ENCODE measurements around the gene GAMT. TPM values are rescaled to one million over a fixed set of nuclear protein-coding genes. Genes with fewer than 3 reads are reported as not detected.

GAMT gene
- total and polyA plus RNA-seq, 2 experiments from 2014 or later, result 121 to 170 TPM

DNA sequence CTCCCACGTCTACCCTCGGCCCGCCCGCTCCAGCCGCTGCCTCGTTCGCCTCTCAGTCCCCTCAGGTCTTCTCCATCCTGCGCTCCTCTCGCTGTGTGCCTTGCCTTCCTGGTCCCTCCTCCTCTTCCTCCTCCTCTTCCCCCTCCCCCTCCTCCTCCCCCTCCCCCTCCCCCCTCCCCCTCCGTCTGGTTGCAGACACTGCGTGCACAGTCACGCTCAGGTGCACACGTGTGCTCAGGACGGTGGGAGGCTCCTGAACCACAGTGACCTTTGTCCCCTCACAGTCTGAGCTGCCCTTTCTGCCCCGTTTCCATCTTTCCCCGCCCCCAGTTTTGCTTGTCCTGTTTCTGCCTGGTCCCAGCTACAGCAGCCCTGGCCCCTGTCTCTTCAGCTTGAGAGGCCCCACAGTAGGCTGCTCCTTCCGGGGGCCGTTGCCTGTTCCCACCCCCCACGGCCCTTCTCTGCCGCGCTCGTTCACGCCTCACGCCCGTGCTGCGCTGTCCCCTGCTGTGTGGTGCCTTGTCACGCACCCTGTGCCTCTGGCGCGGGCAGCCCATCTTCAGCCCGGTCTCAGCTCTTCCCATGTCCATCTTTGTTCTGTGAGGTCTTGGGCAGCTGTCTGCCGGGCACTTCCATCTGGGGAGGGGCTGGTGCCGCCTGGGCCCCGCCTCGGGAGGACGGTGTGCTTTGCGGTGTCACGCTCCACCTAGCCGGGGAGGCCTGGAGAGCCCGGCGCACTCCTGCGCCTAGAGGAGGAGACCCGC is 23.0 kb upstream of the GAMT start:
- peaks cover 15% of the 10 kb centered on the region for H4K20me1 ChIP-seq (ENCODE audit: insufficient read depth, poor library complexity, severe bottlenecking)

DNA sequence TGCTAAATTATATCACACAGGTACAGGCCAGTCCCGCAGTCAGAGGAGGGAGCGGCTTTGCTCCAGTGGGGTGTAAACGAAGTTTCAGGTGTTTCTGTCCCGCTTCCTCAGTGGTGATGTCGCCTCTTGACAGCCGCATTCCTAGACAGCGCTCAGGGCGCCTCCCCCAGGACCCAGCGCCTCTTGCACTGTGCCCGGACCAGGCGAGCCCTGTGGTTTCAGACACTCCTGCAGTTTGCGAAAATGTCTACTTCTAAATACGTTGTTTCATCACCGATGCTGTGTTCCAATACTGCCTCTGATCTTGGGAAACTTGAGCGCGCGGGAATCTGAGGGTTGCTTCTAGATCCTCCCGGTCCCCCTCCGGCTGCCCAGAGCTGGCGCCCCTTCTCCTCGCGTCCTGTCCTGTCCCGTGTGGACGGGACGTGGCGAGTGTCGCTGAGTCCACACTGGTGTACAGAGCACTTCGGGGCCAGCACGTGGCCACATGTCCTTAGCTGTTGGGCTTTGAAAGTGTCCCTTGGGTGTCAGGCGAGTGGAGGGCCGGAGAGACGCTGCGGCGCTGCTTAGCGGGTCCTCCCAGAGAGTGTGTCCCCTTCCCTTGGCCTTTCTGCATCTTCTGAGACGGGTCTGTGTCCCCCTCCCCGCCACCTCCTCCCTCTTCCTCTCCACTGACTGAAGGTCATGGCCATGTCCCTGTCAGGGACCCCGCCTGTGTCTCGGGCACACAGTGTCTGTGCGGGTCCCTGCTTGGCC is 22.3 kb upstream of the GAMT start:
- no peaks in the 10 kb centered on the region for H3K27me3 ChIP-seq
- H3K9me3 ChIP-seq (ENCODE audit: low read depth), result no peaks in the 10 kb centered on the region
- H3K36me3 ChIP-seq (replicated peaks; ENCODE audit: insufficient read depth, low read depth), result no peaks in the 10 kb centered on the region
- no peak overlapping the region for H3K4me3 ChIP-seq
- TF ChIP-seq CTCF (IDR thresholded peaks at IDR 0.05; ENCODE audit: poor library complexity) (no peak), EZH2phosphoT487 (IDR thresholded peaks at IDR 0.05; ENCODE audit: low read depth, severe bottlenecking, unreplicated experiment) (no peak), EZH2 (IDR thresholded peaks at IDR 0.05; ENCODE audit: borderline replicate concordance) (no peak)
- WGBS (ENCODE audit: low lambda C conversion rate, missing lambda C conversion rate), result 94% methylated on average over 37 of the region's 40 CpGs
- H3K27ac ChIP-seq, result peak overlapping the region; percentile 71
- H3K4me2 ChIP-seq, result no peak overlapping the region
- no peak for DNase-seq (ENCODE audit: low spot score)
- H3K9me2 ChIP-seq (replicated peaks; ENCODE audit: insufficient read depth), result no peaks in the 10 kb centered on the region
- H3K4me1 ChIP-seq (ENCODE audit: insufficient read depth), result peaks cover 18% of the 10 kb centered on the region
- H3K79me2 ChIP-seq, result peaks cover 91% of the 10 kb centered on the region
- no peak overlapping the region for H2AFZ ChIP-seq
- peaks cover 21% of the 10 kb centered on the region for H4K20me1 ChIP-seq (ENCODE audit: insufficient read depth, poor library complexity, severe bottlenecking)

More for the DNA sequence above, 23.0 kb upstream of the GAMT start:
- peaks cover 88% of the 10 kb centered on the region for H3K79me2 ChIP-seq
- peak overlapping the region; percentile 86 for H3K27ac ChIP-seq
- WGBS (ENCODE audit: low lambda C conversion rate, missing lambda C conversion rate), result 82% methylated on average over 20 of the region's 42 CpGs
- H3K27me3 ChIP-seq, result no peaks in the 10 kb centered on the region
- no peak overlapping the region for H3K4me3 ChIP-seq
- H3K4me2 ChIP-seq, result peak overlapping the region; percentile 56
- no peaks in the 10 kb centered on the region for H3K36me3 ChIP-seq (replicated peaks; ENCODE audit: insufficient read depth, low read depth)
- H2AFZ ChIP-seq, result no peak overlapping the region
- TF ChIP-seq CTCF (IDR thresholded peaks at IDR 0.05; ENCODE audit: poor library complexity) (no peak), EZH2 (IDR thresholded peaks at IDR 0.05; ENCODE audit: borderline replicate concordance) (no peak), EZH2phosphoT487 (IDR thresholded peaks at IDR 0.05; ENCODE audit: low read depth, severe bottlenecking, unreplicated experiment) (no peak)
- peaks cover 16% of the 10 kb centered on the region for H3K4me1 ChIP-seq (ENCODE audit: insufficient read depth)
- DNase-seq (ENCODE audit: low spot score), result peak; percentile 77
- no peaks in the 10 kb centered on the region for H3K9me3 ChIP-seq (ENCODE audit: low read depth)
- H3K9me2 ChIP-seq (replicated peaks; ENCODE audit: insufficient read depth), result no peaks in the 10 kb centered on the region

GRCh38 chr19:1422943-1423342 is 21.6 kb upstream of the GAMT start:
- H4K20me1 ChIP-seq (ENCODE audit: insufficient read depth, poor library complexity, severe bottlenecking), result peaks cover 23% of the 10 kb centered on the region
- no peak for DNase-seq (ENCODE audit: low spot score)

More at GRCh38 chr19:1422943-1423342, 21.6 kb upstream of the GAMT start:
- Histone ChIP-seq H3K4me2 (no peak overlapping the region), H3K79me2 (peaks cover 93% of the 10 kb centered on the region), H3K27me3 (no peaks in the 10 kb centered on the region), H3K9me3 (ENCODE audit: low read depth) (no peaks in the 10 kb centered on the region), H3K9me2 (replicated peaks; ENCODE audit: insufficient read depth) (no peaks in the 10 kb centered on the region), H3K36me3 (replicated peaks; ENCODE audit: insufficient read depth, low read depth) (no peaks in the 10 kb centered on the region), H3K27ac (no peak overlapping the region), H2AFZ (no peak overlapping the region), H3K4me1 (ENCODE audit: insufficient read depth) (peaks cover 22% of the 10 kb centered on the region), H3K4me3 (no peak overlapping the region)
- no peak for TF ChIP-seq CTCF (IDR thresholded peaks at IDR 0.05; ENCODE audit: poor library complexity)
- no peak for TF ChIP-seq EZH2 (IDR thresholded peaks at IDR 0.05; ENCODE audit: borderline replicate concordance)
- TF ChIP-seq EZH2phosphoT487 (IDR thresholded peaks at IDR 0.05; ENCODE audit: low read depth, severe bottlenecking, unreplicated experiment), result no peak
- WGBS (ENCODE audit: low lambda C conversion rate, missing lambda C conversion rate), result 93% methylated on average over 24 of the region's 24 CpGs

Data from hepatocyte (in vitro differentiated cells).